ENCODE measurements around the gene THYN1. TPM values are rescaled to one million over a fixed set of nuclear protein-coding genes. Genes with fewer than 3 reads are reported as not detected.
"Not testable (repeated sequence)": the region's sequence is repeated elsewhere in the genome, so short reads cannot be mapped to it uniquely, and the experiment has no call there.

Gene THYN1
- total RNA-seq, 1 experiment from 2014 or later = 34.7 TPM

DNA sequence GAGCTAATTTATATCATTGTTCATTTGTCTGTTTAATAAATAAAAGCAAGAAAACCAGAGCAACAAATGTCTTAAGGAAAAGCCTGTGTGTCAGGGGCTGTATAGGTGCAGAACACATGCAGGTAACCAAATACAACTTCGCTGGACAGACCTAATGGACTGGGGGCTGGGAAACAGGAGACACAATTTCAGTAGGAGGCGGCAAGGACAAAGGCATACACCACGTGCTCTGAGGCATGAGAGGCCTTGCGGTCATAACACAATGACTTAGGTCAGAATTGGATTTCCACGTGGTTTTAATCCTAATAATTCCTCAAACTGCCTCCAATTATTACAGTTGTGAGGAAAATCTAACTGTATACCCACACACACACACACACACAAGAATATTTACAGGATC lies 14.3 kb upstream of the THYN1 start:
- no peaks in the 10 kb centered on the region for H3K9me3 ChIP-seq (replicated peaks)
- no peak for DNase-seq (ENCODE audit: low read depth in 1 of 2, low spot score in 2 of 2)
- no peak overlapping the region for H3K4me3 ChIP-seq
- H3K4me1 ChIP-seq (replicated peaks) = peaks cover 18% of the 10 kb centered on the region
- no peaks in the 10 kb centered on the region for H3K36me3 ChIP-seq
- peak overlapping the region; percentile 72 for H3K27ac ChIP-seq
- no peaks in the 10 kb centered on the region for H3K27me3 ChIP-seq (replicated peaks)

- Histone ChIP-seq H3K4me1 (replicated peaks) (peaks cover 18% of the 10 kb centered on the region), H3K9me3 (replicated peaks) (no peaks in the 10 kb centered on the region), H3K4me3 (no peak overlapping the region), H3K27ac (peak overlapping the region; percentile 72), H3K27me3 (replicated peaks) (no peaks in the 10 kb centered on the region), H3K36me3 (no peaks in the 10 kb centered on the region)
- peak in 1 of 2 experiments; percentile 61 for DNase-seq (ENCODE audit: low read depth in 1 of 2, low spot score in 2 of 2)
These were observed 13.7 kb upstream of the THYN1 start for GRCh38 chr11:134266841-134267251.

DNA sequence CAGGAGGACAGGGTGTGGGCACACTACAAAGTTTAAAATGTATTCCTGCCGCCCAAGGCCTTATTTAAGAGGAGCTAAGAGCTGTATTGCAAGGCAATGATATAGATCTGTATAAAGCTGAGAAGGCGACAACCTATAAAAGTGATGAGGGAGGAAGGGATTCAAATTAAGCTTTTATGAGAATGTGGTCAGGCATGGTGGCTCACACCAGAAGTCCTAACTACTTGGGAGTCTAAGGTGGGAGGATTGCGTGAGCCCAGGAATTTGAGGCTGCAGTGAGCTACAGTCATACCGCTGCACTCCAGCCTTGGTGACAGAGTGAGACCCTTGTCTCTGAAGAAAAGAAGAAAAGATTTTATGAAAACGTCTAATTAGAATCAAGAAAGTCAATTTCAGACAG lies 13.3 kb upstream of the THYN1 start:
- no peaks in the 10 kb centered on the region for H3K9me3 ChIP-seq (replicated peaks)
- peaks cover 18% of the 10 kb centered on the region for H3K4me1 ChIP-seq (replicated peaks)
- H3K36me3 ChIP-seq = no peaks in the 10 kb centered on the region
- H3K4me3 ChIP-seq = no peak overlapping the region
- no peaks in the 10 kb centered on the region for H3K27me3 ChIP-seq (replicated peaks)
- DNase-seq (ENCODE audit: low read depth in 1 of 2, low spot score in 2 of 2) = no peak
- H3K27ac ChIP-seq = peak overlapping the region; percentile 72

GRCh38 chr11:134264966-134265764 lies 12.0 kb upstream of the THYN1 start:
- Histone ChIP-seq H3K9me3 (replicated peaks) (no peaks in the 10 kb centered on the region), H3K4me1 (replicated peaks) (peaks cover 18% of the 10 kb centered on the region), H3K27ac (no peak overlapping the region), H3K4me3 (no peak overlapping the region), H3K36me3 (no peaks in the 10 kb centered on the region), H3K27me3 (replicated peaks) (no peaks in the 10 kb centered on the region)
- no peak for DNase-seq (ENCODE audit: low read depth in 1 of 2, low spot score in 2 of 2)

- Histone ChIP-seq H3K9me3 (replicated peaks) (no peaks in the 10 kb centered on the region), H3K27me3 (replicated peaks) (no peaks in the 10 kb centered on the region), H3K36me3 (no peaks in the 10 kb centered on the region), H3K4me3 (no peak overlapping the region), H3K27ac (no peak overlapping the region), H3K4me1 (replicated peaks) (peaks cover 11% of the 10 kb centered on the region)
- DNase-seq (ENCODE audit: low read depth in 1 of 2, low spot score in 2 of 2) = no peak
These were observed 8.7 kb upstream of the THYN1 start for GRCh38 chr11:134261626-134262488.

GRCh38 chr11:134260983-134261382 lies 7.8 kb upstream of the THYN1 start:
- no peak for DNase-seq (ENCODE audit: low read depth in 1 of 2, low spot score in 2 of 2)
- no peaks in the 10 kb centered on the region for H3K36me3 ChIP-seq
- H3K4me1 ChIP-seq (replicated peaks) = peaks cover 3% of the 10 kb centered on the region

GRCh38 chr11:134260503-134260902 lies 7.4 kb upstream of the THYN1 start:
- no peak overlapping the region for H3K27ac ChIP-seq
- no peaks in the 10 kb centered on the region for H3K4me1 ChIP-seq (replicated peaks)
- H3K27me3 ChIP-seq (replicated peaks) = no peaks in the 10 kb centered on the region
- DNase-seq (ENCODE audit: low read depth in 1 of 2, low spot score in 2 of 2) = no peak
- H3K4me3 ChIP-seq = no peak overlapping the region
- H3K36me3 ChIP-seq = no peaks in the 10 kb centered on the region
- no peaks in the 10 kb centered on the region for H3K9me3 ChIP-seq (replicated peaks)

More at GRCh38 chr11:134260983-134261382, 7.8 kb upstream of the THYN1 start:
- Histone ChIP-seq H3K27ac (no peak overlapping the region), H3K4me3 (no peak overlapping the region), H3K9me3 (replicated peaks) (no peaks in the 10 kb centered on the region), H3K27me3 (replicated peaks) (no peaks in the 10 kb centered on the region)

- Histone ChIP-seq H3K27ac (no peak overlapping the region), H3K36me3 (no peaks in the 10 kb centered on the region), H3K9me3 (replicated peaks) (no peaks in the 10 kb centered on the region), H3K4me3 (no peak overlapping the region), H3K4me1 (replicated peaks) (no peaks in the 10 kb centered on the region; the same call in 1 of the 2 replicates), H3K27me3 (replicated peaks) (no peaks in the 10 kb centered on the region)
- DNase-seq (ENCODE audit: low read depth in 1 of 2, low spot score in 2 of 2) = no peak
These were observed 5.4 kb upstream of the THYN1 start for GRCh38 chr11:134258577-134258976.

DNA sequence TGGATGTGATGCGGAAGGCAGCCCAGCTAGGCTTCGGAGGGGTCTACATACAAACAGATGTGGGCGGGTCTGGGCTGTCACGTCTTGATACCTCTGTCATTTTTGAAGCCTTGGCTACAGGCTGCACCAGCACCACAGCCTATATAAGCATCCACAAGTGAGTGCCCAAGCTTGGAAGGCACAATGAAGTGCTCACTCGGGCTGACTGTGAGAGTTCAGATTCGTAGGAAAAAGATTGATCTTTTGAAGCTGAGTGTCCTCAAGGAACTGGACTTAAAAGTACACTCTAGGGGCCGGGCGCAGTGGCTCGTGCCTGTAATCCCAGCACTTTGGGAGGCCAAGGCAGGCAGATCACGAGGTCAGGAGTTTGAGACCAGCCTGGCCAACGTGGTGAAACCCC lies 3.9 kb upstream of the THYN1 start:
- Histone ChIP-seq H3K4me1 (replicated peaks) (no peaks in the 10 kb centered on the region; the same call in 1 of the 2 replicates), H3K27ac (no peak overlapping the region), H3K27me3 (replicated peaks) (no peaks in the 10 kb centered on the region), H3K4me3 (no peak overlapping the region), H3K9me3 (replicated peaks) (no peaks in the 10 kb centered on the region), H3K36me3 (no peaks in the 10 kb centered on the region)
- no peak for DNase-seq (ENCODE audit: low read depth in 1 of 2, low spot score in 2 of 2)

GRCh38 chr11:134255184-134255561 lies 2.0 kb upstream of the THYN1 start:
- not testable (repeated sequence) for DNase-seq (ENCODE audit: low read depth in 1 of 2, low spot score in 2 of 2); H3K4me3 ChIP-seq; H3K36me3 ChIP-seq; H3K9me3 ChIP-seq (replicated peaks); H3K27ac ChIP-seq; H3K4me1 ChIP-seq (replicated peaks); H3K27me3 ChIP-seq (replicated peaks)

DNA sequence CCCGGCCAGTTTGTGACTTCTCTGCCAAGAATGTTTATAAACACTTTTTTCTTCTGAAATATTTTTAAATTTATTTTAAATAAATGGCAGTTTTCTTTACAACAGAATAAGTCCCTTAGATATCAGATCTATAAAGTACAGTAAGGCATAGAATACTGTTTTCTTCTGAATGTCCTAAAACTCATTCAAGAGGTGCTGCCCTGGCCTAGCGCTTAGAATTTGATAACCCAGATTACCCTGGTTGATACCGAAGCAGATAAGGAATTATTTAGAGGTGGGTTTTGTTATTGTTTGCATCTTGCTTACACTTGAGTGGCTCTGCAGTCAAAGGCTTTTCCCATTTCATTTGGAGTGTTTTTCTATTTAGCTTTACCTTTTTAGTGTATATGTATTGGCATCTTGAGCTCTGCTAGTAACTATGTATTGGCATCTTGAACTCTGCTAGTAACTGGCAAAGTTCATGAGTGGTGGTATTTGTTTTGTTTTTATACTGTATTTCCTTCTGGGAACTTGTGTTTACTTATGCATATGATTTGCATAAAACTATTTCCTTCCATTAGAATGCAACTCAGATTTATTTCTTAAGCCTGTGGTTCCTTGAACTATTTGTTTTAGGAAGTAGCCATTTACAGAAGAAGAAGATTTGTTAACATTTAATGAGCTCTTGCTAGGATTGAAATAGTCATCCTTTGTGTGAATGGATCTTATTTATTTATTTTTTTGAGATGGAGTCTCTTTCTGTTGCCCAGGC lies 1.5 kb upstream of the THYN1 start:
- Histone ChIP-seq H3K27me3 (replicated peaks) (no peaks in the 10 kb centered on the region), H3K4me3 (peak overlapping the region; percentile 78), H3K36me3 (no peaks in the 10 kb centered on the region), H3K9me3 (replicated peaks) (no peaks in the 10 kb centered on the region), H3K4me1 (replicated peaks) (no peaks in the 10 kb centered on the region; the same call in 1 of the 2 replicates), H3K27ac (no peak overlapping the region)
- no peak for DNase-seq (ENCODE audit: low read depth in 1 of 2, low spot score in 2 of 2)

- Histone ChIP-seq H3K4me1 (replicated peaks) (peaks cover 9% of the 10 kb centered on the region; the same call in 1 of the 2 replicates), H3K27ac (no peak overlapping the region), H3K9me3 (replicated peaks) (no peaks in the 10 kb centered on the region), H3K4me3 (peak overlapping the region; percentile 78), H3K36me3 (peaks cover 13% of the 10 kb centered on the region), H3K27me3 (replicated peaks) (no peaks in the 10 kb centered on the region)
- no peak for DNase-seq (ENCODE audit: low read depth in 1 of 2, low spot score in 2 of 2)
These were observed 585 bp downstream of the THYN1 start for GRCh38 chr11:134252346-134253187.

DNA sequence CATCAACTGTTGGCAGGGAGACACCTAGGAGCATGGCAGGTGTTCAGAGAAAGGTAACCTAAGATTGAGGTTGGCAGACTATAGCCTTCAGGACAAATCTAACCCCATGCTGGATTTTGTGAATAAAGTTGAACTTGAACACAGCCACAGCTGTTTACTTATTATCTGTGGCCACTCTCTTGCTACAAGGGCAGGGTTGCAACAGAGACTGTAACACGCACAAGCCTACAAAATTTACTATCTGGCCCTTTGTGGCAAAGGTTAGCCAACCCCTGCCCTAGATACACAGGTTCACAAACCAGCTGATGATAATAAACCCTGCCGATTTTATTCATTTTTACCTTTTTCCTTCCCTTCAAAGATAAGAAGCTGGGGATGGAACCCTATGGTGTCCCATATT lies 2.5 kb downstream of the THYN1 start:
- H3K4me3 ChIP-seq = no peak overlapping the region
- no peak for DNase-seq (ENCODE audit: low read depth in 1 of 2, low spot score in 2 of 2)
- H3K36me3 ChIP-seq = peaks cover 13% of the 10 kb centered on the region
- no peak overlapping the region for H3K27ac ChIP-seq
- H3K9me3 ChIP-seq (replicated peaks) = no peaks in the 10 kb centered on the region
- H3K27me3 ChIP-seq (replicated peaks) = no peaks in the 10 kb centered on the region
- peaks cover 9% of the 10 kb centered on the region; the same call in 1 of the 2 replicates for H3K4me1 ChIP-seq (replicated peaks)

All from SJSA1 (cell line).